Measurements from ENCODE around the gene LRRC31. TPM values are rescaled to one million over a fixed set of nuclear protein-coding genes. Genes with fewer than 3 reads are reported as not detected.

LRRC31 gene
- total and polyA plus RNA-seq, 2 of the 8 experiments (the other 6 are each of a cell fraction or from before 2014, with no cell fraction given), result not detected

- Histone ChIP-seq H4K8ac (ENCODE audit: extremely low read depth, insufficient read depth, low read length) (no peak overlapping the region), H3K36me3 (ENCODE audit: control insufficient read depth in 2 of 4, insufficient read depth in 4 of 4, low read length in 3 of 4) (no peaks in the 10 kb centered on the region), H2BK12ac (ENCODE audit: low read depth, low read length) (no peak overlapping the region), H3K4ac (replicated peaks; ENCODE audit: insufficient read length, low read depth, low read length) (no peak overlapping the region), H3K56ac (replicated peaks; ENCODE audit: insufficient read length, low read depth, low read length) (no peak overlapping the region), H3K23me2 (ENCODE audit: low read depth, low read length) (no peaks in the 10 kb centered on the region), H4K20me1 (replicated peaks in 1 of 2; ENCODE audit: control insufficient read depth in 1 of 2, insufficient read depth in 2 of 2, low read length in 2 of 2) (no peaks in the 10 kb centered on the region), H3K27ac (ENCODE audit: low read depth, low read length) (no peak overlapping the region), H3K9ac (replicated peaks in 1 of 4; ENCODE audit: extremely low read depth in 1 of 4, low read depth in 3 of 4, low read length in 3 of 4) (no peak overlapping the region), H3K79me2 (ENCODE audit: control insufficient read depth in 1 of 2, insufficient read depth in 2 of 2, low read length in 2 of 2) (no peaks in the 10 kb centered on the region), H2BK15ac (ENCODE audit: low read length) (no peak overlapping the region), H3K14ac (ENCODE audit: insufficient read length) (no peak overlapping the region), H3K4me1 (replicated peaks in 1 of 4; ENCODE audit: control insufficient read depth in 3 of 4, insufficient read depth in 4 of 4, low read length in 3 of 4) (no peaks in the 10 kb centered on the region), H2BK5ac (ENCODE audit: low read depth, low read length) (no peak overlapping the region), H4K5ac (ENCODE audit: insufficient read length, low read depth, low read length) (no peak overlapping the region), H2BK120ac (replicated peaks; ENCODE audit: low read depth, low read length) (no peak overlapping the region), H4K91ac (replicated peaks; ENCODE audit: insufficient read length, low read length) (no peak overlapping the region), H3K4me2 (ENCODE audit: insufficient read depth in 1 of 2, low read depth in 2 of 2, low read length in 2 of 2) (no peak overlapping the region), H2AK5ac (ENCODE audit: low read depth, low read length) (no peak overlapping the region), H2BK20ac (ENCODE audit: low read length) (no peak overlapping the region), H3K27me3 (replicated peaks in 1 of 4; ENCODE audit: control insufficient read depth in 3 of 4, extremely low read depth in 1 of 4, insufficient read depth in 3 of 4, low read length in 3 of 4) (no peaks in the 10 kb centered on the region), H3K4me3 (ENCODE audit: extremely low read depth in 1 of 4, insufficient read depth in 2 of 4, low read depth in 3 of 4, low read length in 4 of 4) (no peak overlapping the region), H3K79me1 (ENCODE audit: low read depth, low read length) (no peaks in the 10 kb centered on the region), H3K23ac (ENCODE audit: insufficient read length) (no peak overlapping the region), H3K18ac (ENCODE audit: extremely low read depth, low read length) (no peak overlapping the region), H2AFZ (ENCODE audit: low read length) (no peak overlapping the region; the same call in 1 of the 2 replicates), H3K9me3 (ENCODE audit: insufficient read depth in 2 of 2, low read depth in 1 of 2, low read length in 1 of 2) (no peaks in the 10 kb centered on the region)
- POLR2A ChIA-PET (ENCODE audit: partially characterized antibody), result no interaction called here
- DNase-seq (ENCODE audit: low read depth in 1 of 2, low spot score in 2 of 2) (no peak), FAIRE-seq (no peak)
- TF ChIP-seq TEAD4 (IDR thresholded peaks at IDR 0.05; ENCODE audit: low read depth, low read length) (no peak), SIN3A (conservative IDR thresholded peaks at IDR 0.05 in 1 of 2, IDR thresholded peaks at IDR 0.05 in 1 of 2; ENCODE audit: low read depth in 1 of 2, low read length in 2 of 2) (no peak), EZH2 (IDR thresholded peaks at IDR 0.05; ENCODE audit: low read depth, low read length, severe bottlenecking) (no peak), SAP30 (IDR thresholded peaks at IDR 0.05; ENCODE audit: insufficient read depth, insufficient replicate concordance, low read length) (no peak), BRCA1 (IDR thresholded peaks at IDR 0.05; ENCODE audit: low read depth, low read length) (no peak), SP4 (IDR thresholded peaks at IDR 0.05; ENCODE audit: low read length) (no peak), KDM5A (IDR thresholded peaks at IDR 0.05; ENCODE audit: low read length) (no peak), SRF (IDR thresholded peaks at IDR 0.05; ENCODE audit: low read depth, low read length) (no peak), E2F6 (IDR thresholded peaks at IDR 0.05) (no peak)
- CTCF ChIA-PET (ENCODE audit: partially characterized antibody), result no interaction called here
- 89% methylated on average over 8 of the region's 8 CpGs; no CpG with 5 or more reads in 1 of the 2 experiments for WGBS, 2 experiments (ENCODE audit: extremely low coverage in 1 of 2, insufficient coverage in 1 of 2, insufficient read length in 1 of 2, insufficient replicate concordance in 2 of 2, low coverage in 1 of 2, low lambda C conversion rate in 2 of 2, missing lambda C conversion rate in 1 of 2)
Measured at GRCh38 chr3:169879013-169879557, 9.3 kb upstream of the LRRC31 start.
